SK-N-SH (cell line): ENCODE results near the gene CYTL1. TPM values are rescaled to one million over a fixed set of nuclear protein-coding genes. Genes with fewer than 3 reads are reported as not detected.

Source experiments
- CTCF ChIA-PET: fragments of 300-600, 350-600 bp; formaldehyde crosslinking; extraction: SDS; loops from one replicate; lab custom pipeline; 2021; lab: Yijun Ruan, JAX
- POLR2A ChIA-PET: fragments of 350-600 bp; sonication (Branson Sonifier 250); formaldehyde crosslinking; extraction: SDS; loops from one replicate; lab custom pipeline; 2020; ENCODE audit warnings: antibody characterized with exemption, inconsistent platforms; lab: Yijun Ruan, JAX
- DNase-seq: peaks from one replicate; pipeline ENCODE4 v3.0.0; 2012
- H2AFZ ChIP-seq: fragments of 200-600 bp; sonication (generic); 2 replicates; pipeline ENCODE4 v1.8.1; 2016; ENCODE audit warnings: antibody characterized with exemption, mild to moderate bottlenecking, low read depth
- H3F3A ChIP-seq: fragments of 200-600 bp; sonication (generic); replicated peaks from 2 replicates; pipeline ENCODE3; 2016; ENCODE audit warnings: antibody characterized with exemption, mild to moderate bottlenecking; ENCODE audit not compliant: insufficient read depth
- H3K27ac ChIP-seq, 2 experiments: fragments of 200-500 bp in 1 of 2; fragments of 200-600 bp in 1 of 2; sonication (Bioruptor generic) in 1 of 2; sonication (generic), shearing (Covaris generic) in 1 of 2; 2 replicates each; pipeline versions ENCODE4 v1.5.1 to v1.6.1; 2014 to 2016; ENCODE audit warnings: low read depth in 2 of 2, inconsistent platforms in 1 of 2, low read length in 1 of 2, mild to moderate bottlenecking in 1 of 2, mixed read lengths in 1 of 2
- H3K27me3 ChIP-seq: fragments of 200-600 bp; sonication (generic), shearing (Covaris generic); 2 replicates; pipeline ENCODE4 v1.6.1; 2016; ENCODE audit warnings: mixed run types; ENCODE audit not compliant: insufficient read depth
- H3K36me3 ChIP-seq, 2 experiments: fragments of 200-500 bp in 1 of 2; fragments of 200-600 bp in 1 of 2; sonication (Bioruptor generic) in 1 of 2; sonication (generic) in 1 of 2; replicated peaks in 1 of 2; 2 replicates each; pipeline versions ENCODE3 to v1.5.1; 2014 to 2016; ENCODE audit warnings: low read length in 1 of 2, mild to moderate bottlenecking in 1 of 2; ENCODE audit not compliant: insufficient read depth in 2 of 2, control insufficient read depth in 1 of 2
- H3K4me1 ChIP-seq, 2 experiments: fragments of 200-500 bp in 1 of 2; fragments of 200-600 bp in 1 of 2; sonication (Bioruptor generic) in 1 of 2; sonication (generic), shearing (Covaris generic) in 1 of 2; 2 replicates each; pipeline versions ENCODE4 v1.5.1 to v1.6.1; 2014 to 2016; ENCODE audit warnings: low read depth in 1 of 2, low read length in 1 of 2, mixed run types in 1 of 2; ENCODE audit not compliant: insufficient read depth in 2 of 2, control insufficient read depth in 1 of 2
- H3K4me2 ChIP-seq: fragments of 200-600 bp; sonication (generic), shearing (Covaris generic); 2 replicates; pipeline ENCODE4 v1.6.1; 2017; ENCODE audit warnings: mixed run types
- H3K4me3 ChIP-seq, 2 experiments: fragments of 200-500 bp in 1 of 2; fragments of 200-600 bp in 1 of 2; sonication (Bioruptor generic) in 1 of 2; sonication (generic), shearing (Covaris generic) in 1 of 2; 2 replicates each; pipeline versions ENCODE4 v1.5.1 to v1.8.1; 2014 to 2016; ENCODE audit warnings: low read depth in 2 of 2, inconsistent platforms in 1 of 2, low read length in 1 of 2, mild to moderate bottlenecking in 1 of 2, mixed read lengths in 1 of 2, moderate library complexity in 1 of 2
- H3K79me2 ChIP-seq: fragments of 200-600 bp; sonication (generic); 2 replicates; pipeline ENCODE4 v1.8.1; 2017; ENCODE audit warnings: mild to moderate bottlenecking; ENCODE audit not compliant: insufficient read depth
- H3K9ac ChIP-seq: fragments of 200-600 bp; sonication (generic); 2 replicates; pipeline ENCODE4 v1.6.1; 2017; ENCODE audit warnings: mixed run types
- H3K9me2 ChIP-seq: fragments of 200-600 bp; sonication (generic); 2 replicates; pipeline ENCODE4 v1.6.1; 2017; ENCODE audit warnings: mixed run types
- H3K9me3 ChIP-seq: fragments of 200-600 bp; sonication (generic); 2 replicates; pipeline ENCODE4 v1.6.1; 2017; ENCODE audit warnings: mixed run types, mild to moderate bottlenecking, moderate library complexity
- H4K20me1 ChIP-seq: fragments of 200-600 bp; sonication (generic); 2 replicates; pipeline ENCODE4 v1.6.1; 2017; ENCODE audit warnings: mild to moderate bottlenecking, mixed run types; ENCODE audit not compliant: insufficient read depth
- CTCF ChIP-seq: fragments of 200-600 bp; sonication (generic); IDR thresholded peaks from 2 replicates; pipeline ENCODE4 v1.6.1; 2017; ENCODE audit warnings: antibody characterized with exemption, mild to moderate bottlenecking, moderate library complexity
- GATA2 ChIP-seq: sonication (generic); formaldehyde crosslinking; IDR thresholded peaks from 2 replicates; pipeline ENCODE4 v1.5.0; 2020; ENCODE audit warnings: mild to moderate bottlenecking, missing genetic modification reagents
- MEF2A ChIP-seq: IDR thresholded peaks from 2 replicates; pipeline ENCODE4 v1.4.0; 2012; ENCODE audit warnings: low read depth, borderline replicate concordance
- POLR2AphosphoS5 ChIP-seq: IDR thresholded peaks from 2 replicates; pipeline ENCODE4 v1.6.1; 2012; ENCODE audit warnings: low read depth, low read length
- RAD21 ChIP-seq: IDR thresholded peaks from 2 replicates; pipeline ENCODE4 v1.6.1; 2012; ENCODE audit warnings: mild to moderate bottlenecking, low read length
- RCOR1 ChIP-seq: fragments of 150-350 bp; IDR thresholded peaks from 2 replicates; pipeline ENCODE4 v1.6.1; 2017; ENCODE audit warnings: antibody characterized with exemption, low read length
- SIN3A ChIP-seq: IDR thresholded peaks from 2 replicates; pipeline ENCODE4 v1.6.1; 2012; ENCODE audit warnings: low read depth, mild to moderate bottlenecking, low read length, moderate library complexity, borderline replicate concordance
- SMC3 ChIP-seq: IDR thresholded peaks from 2 replicates; pipeline ENCODE4 v1.6.1; 2012; ENCODE audit warnings: low read depth, low read length, improper control_type of control experiment
- WGBS: methylation state at CpG from one replicate; pipeline ENCODE4 v1.1.6; 2017; ENCODE audit warnings: low lambda C conversion rate; 5-methylcytosine and 5-hydroxymethylcytosine counted together
- polyA plus RNA-seq, 3 experiments: library from polyadenylated mRNA; depleted of rRNA; stranded (reverse); fragments of >200 nt; gene quantifications; 2 replicates each; pipeline ENCODE4 v1.2.3, GENCODE V29; 2012
- TF ChIP-seq, protein P1 (sequence below): IDR thresholded peaks from 2 replicates; pipeline ENCODE4 v1.4.0; 2012; ENCODE audit warnings: low read depth

The CYTL1 gene
- polyA plus RNA-seq, 1 of the 3 experiments (the other 2 are of a cell fraction) = 3.0 TPM

DNA sequence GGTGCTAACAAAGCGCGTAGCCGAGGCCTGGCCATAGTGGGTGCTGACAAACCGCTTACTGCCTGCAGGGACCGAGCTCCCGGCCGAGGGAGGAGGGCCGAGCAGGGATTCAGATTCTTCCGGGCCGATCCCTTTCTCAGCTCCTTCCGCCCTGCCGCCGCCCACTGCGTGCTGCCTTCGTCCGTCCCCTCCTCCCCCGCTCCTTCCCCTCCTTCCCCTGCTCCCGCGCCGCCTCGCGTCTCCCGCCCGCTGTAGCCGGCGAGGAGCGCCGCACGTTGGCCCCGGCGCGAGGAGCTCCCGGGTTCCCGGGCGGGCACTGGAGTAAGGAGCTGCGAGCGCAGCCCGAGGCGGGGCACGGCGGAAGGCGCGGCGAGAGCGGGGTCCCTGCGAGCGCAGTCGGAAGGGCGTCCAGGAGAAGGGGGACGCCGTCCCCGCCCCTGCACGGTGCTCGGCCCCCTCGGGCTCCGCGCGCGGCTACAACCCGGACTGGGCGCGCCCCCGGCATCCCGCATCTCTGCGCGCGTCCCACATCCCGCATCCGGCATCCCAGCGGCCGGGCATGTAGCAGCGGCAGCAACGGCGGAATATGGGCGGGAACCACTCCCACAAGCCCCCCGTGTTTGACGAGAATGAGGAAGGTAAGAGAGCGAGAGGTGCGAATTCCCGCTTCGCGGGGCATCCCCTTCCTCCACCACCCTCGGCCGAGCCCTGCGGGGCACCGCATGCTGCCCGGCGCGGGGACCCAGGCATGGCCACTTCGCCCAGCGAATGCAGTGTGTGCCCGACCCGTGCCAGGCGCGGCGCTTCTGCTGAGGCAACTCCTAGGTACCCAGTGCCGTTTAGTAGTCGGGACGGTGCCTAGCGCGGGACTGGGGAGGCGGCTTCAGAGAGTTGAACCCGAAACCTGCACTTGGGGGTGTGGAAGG, 32.3 kb upstream of the CYTL1 start, which contains the start of gene STK32B:
Gene STK32B (plus strand): TSS at position 203 of the 926 bp plus-strand sequence.
- peak within 1 kb of the TSS; percentile 99 for H2AFZ ChIP-seq
- H3K36me3 ChIP-seq = no peaks in the 10 kb centered on the region
- H4K20me1 ChIP-seq = no peaks in the 10 kb centered on the region
- ChIA-PET CTCF (interaction anchor here (0.6 to 3.7 kb wide), 16 partner anchors 9 to 927 kb away, joined by 3 to 17 read pairs (median 4); no protein-coding TSS in a partner anchor), POLR2A (no interaction called here)
- no peak within 1 kb of the TSS for H3K27ac ChIP-seq
- peak within 1 kb of the TSS; percentile 52; the same call in 1 of the 2 replicates for H3K9ac ChIP-seq
- no peak for TF ChIP-seq MEF2A
- TF ChIP-seq, protein P1, sequence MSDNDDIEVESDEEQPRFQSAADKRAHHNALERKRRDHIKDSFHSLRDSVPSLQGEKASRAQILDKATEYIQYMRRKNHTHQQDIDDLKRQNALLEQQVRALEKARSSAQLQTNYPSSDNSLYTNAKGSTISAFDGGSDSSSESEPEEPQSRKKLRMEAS = peak; percentile 59; the same call in 1 of the 2 replicates
- peaks cover 0 to 12% of the 10 kb centered on the region in 2 experiments; a peak in 1 of 4 replicates for H3K4me1 ChIP-seq
- H3K27me3 ChIP-seq = peaks cover 15% of the 10 kb centered on the region
- no peaks in the 10 kb centered on the region for H3K9me3 ChIP-seq
- peak within 1 kb of the TSS; percentile 38 to 68 for H3K4me3 ChIP-seq
- H3K79me2 ChIP-seq = no peaks in the 10 kb centered on the region
- H3K9me2 ChIP-seq = no peaks in the 10 kb centered on the region
- no peaks in the 10 kb centered on the region for H3F3A ChIP-seq
- peak; percentile 70 for DNase-seq
- WGBS = 5% methylated on average over 11 of the region's 103 CpGs
- H3K4me2 ChIP-seq = peak within 1 kb of the TSS; percentile 100

DNA sequence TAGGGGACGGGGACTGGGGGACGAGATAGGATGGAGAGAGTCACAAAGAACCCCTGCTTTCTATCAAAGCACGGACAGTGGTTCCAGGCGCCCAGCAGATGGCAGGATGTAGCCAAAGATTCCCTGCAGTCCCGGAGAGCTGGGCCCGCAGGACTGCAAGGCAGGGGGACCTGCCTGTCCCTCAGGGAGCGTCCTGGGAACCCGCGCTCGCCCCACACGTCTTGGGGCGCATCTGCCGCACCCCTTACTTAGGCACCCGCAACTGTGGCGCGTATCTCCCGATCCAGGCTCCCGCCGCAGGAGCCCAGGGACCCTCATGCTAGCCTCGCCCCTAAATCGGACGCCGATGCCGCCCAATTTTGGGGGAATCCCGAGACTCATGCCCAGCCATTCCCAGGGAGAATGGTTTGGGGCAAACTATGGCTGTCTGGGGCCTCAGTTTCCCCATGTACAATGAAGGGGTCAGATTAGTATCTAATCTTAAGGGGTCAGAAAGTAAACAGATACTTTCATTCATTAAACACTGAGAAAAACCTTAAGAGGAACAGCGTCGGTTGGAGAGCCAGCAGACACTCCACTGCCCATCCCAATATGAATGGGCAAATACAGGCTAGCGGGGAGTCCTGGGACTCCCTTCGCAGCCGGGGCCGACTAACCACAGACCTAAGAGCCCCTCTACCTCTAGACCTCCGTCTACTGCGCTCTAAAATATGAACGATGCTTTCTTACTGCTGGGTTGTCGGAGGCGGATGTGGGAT, 31.4 kb upstream of the CYTL1 start:
- Histone ChIP-seq H3K4me2 (peak overlapping the region; percentile 100), H4K20me1 (no peaks in the 10 kb centered on the region), H3K4me3 (peak overlapping the region; percentile 38 to 68), H3K27me3 (peaks cover 15% of the 10 kb centered on the region), H3K4me1 (peaks cover 0 to 12% of the 10 kb centered on the region in 2 experiments; a peak in 1 of 4 replicates), H3K27ac (no peak overlapping the region), H3F3A (no peaks in the 10 kb centered on the region), H3K9me2 (no peaks in the 10 kb centered on the region), H2AFZ (peak overlapping the region; percentile 99), H3K9ac (peak overlapping the region; percentile 52; the same call in 1 of the 2 replicates), H3K79me2 (no peaks in the 10 kb centered on the region), H3K9me3 (no peaks in the 10 kb centered on the region), H3K36me3 (no peaks in the 10 kb centered on the region)
- peak; percentile 79 for TF ChIP-seq RAD21
- peak; percentile 81 for TF ChIP-seq SMC3
- no peak for TF ChIP-seq SIN3A
- TF ChIP-seq RCOR1 = no peak
- peak; percentile 72 for TF ChIP-seq CTCF
- TF ChIP-seq POLR2AphosphoS5 = no peak
- no peak for TF ChIP-seq GATA2 (CRISPR knock-in tag)
- ChIA-PET CTCF (interaction anchor here (0.6 to 3.7 kb wide), 30 partner anchors 9 to 1276 kb away, joined by 3 to 17 read pairs (median 4); no protein-coding TSS in a partner anchor), POLR2A (no interaction called here)
- 4% methylated on average over 29 of the region's 36 CpGs for WGBS
- DNase-seq = peak; percentile 88
